GM18508 (cell line): ENCODE measurements around the gene FBXO30.

Experiments used
- ATAC-seq: cut with Tn5 transposase; IDR thresholded peaks from one replicate; pipeline ENCODE4 v1.9.1; 2021; ENCODE audit warnings: moderate number of reproducible peaks; ENCODE audit not compliant: insufficient read depth, unreplicated experiment

FBXO30 gene

DNA sequence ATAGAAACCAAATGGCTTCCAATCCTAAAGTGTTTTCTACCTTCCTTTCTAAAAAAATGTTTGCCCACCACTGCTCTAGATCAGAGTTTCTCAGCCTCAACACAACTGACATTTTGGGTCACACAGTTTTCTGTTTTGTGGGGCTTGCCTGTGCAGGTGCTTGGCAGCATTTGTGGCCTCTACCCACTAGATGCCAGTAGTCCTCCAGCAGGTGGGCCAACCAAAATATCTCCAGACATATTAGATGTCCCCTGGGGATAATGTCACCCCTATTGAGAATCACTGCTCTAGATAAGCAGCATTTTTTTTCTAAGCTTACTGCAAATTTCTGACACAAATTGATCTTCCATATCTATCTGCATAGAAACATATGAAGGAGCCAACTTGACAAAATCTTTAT is 53.0 kb downstream of the FBXO30 start:
- ATAC-seq, result peak; percentile 53

DNA sequence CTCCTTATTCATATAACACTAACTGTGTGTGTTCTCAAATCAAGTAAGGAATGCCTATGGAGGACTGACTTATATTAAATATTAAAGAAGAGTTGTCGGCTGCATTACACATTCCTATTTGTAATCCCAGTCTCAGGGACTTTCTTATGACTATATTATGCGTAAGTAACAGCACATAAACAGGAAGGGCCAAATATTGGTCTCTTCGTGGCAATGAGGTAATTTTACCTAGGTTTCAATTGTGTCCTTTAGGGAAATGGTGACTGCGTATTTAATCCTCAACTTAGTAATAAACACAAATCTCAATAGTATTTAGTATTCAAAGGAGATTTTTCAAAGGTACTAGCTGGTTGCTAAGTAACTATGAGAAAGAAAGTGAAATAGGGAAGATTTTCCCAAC is 56.5 kb downstream of the FBXO30 start:
- no peak for ATAC-seq

- no peak for ATAC-seq
Measured at GRCh38 chr6:145756170-145756662, 58.4 kb downstream of the FBXO30 start.

- ATAC-seq, result no peak
Measured at GRCh38 chr6:145755682-145756081, 58.9 kb downstream of the FBXO30 start.

- ATAC-seq, result no peak
Measured at GRCh38 chr6:145752638-145753037, 62.0 kb downstream of the FBXO30 start.

- ATAC-seq, result peak; percentile 82
Measured at GRCh38 chr6:145749632-145750031, 65.0 kb downstream of the FBXO30 start.

GRCh38 chr6:145745861-145746260 is 68.7 kb downstream of the FBXO30 start:
- ATAC-seq, result no peak

GRCh38 chr6:145744619-145745018 is 70.0 kb downstream of the FBXO30 start:
- ATAC-seq, result no peak
